Hypothalamus (tissue), 51 donors: ENCODE results near the gene COMMD3.

Source experiments
- DNase-seq, 51 donors: peaks; one replicate each; lab custom pipeline; 2025; lab: John Stamatoyannopoulos, UW

Gene COMMD3

GRCh38 chr10:22319547-22319979 lies 3.4 kb downstream of the COMMD3 start:
- DNase-seq: no peak

- DNase-seq: peak in 3 of 51 donors; percentile 5 to 53 (median 34)
Observed at GRCh38 chr10:22319980-22320558, 3.9 kb downstream of the COMMD3 start.

GRCh38 chr10:22320591-22321155 lies 4.5 kb downstream of the COMMD3 start, which contains the start of gene BMI1:
Gene BMI1 (plus strand): TSS chr10:22321099. CDS start chr10:22326450, 5,351 bp downstream.
- DNase-seq: peak in 50 of 51 donors; percentile 44 to 93 (median 76)

GRCh38 chr10:22321156-22321923 lies 5.2 kb downstream of the COMMD3 start:
- peak in 32 of 51 donors; percentile 49 to 94 (median 70) for DNase-seq

- peak in 18 of 51 donors; percentile 14 to 81 (median 32) for DNase-seq
Observed at GRCh38 chr10:22321924-22322640, 5.9 kb downstream of the COMMD3 start.

- no peak for DNase-seq
Observed at GRCh38 chr10:22322641-22323160, 6.5 kb downstream of the COMMD3 start.

- peak in 2 of 51 donors; percentile 40 to 52 for DNase-seq
Observed at GRCh38 chr10:22323538-22324305, 7.5 kb downstream of the COMMD3 start.

- DNase-seq: peak in 1 of 51 donors; percentile 40
Observed at GRCh38 chr10:22324413-22324812, 8.2 kb downstream of the COMMD3 start.

- DNase-seq: no peak
Observed at GRCh38 chr10:22324893-22325271, 8.7 kb downstream of the COMMD3 start.

- DNase-seq: peak in 30 of 51 donors; percentile 28 to 72 (median 49)
Observed at GRCh38 chr10:22325272-22326144, 9.3 kb downstream of the COMMD3 start.

- no peak for DNase-seq
Observed at GRCh38 chr10:22326145-22326702, 10.0 kb downstream of the COMMD3 start.

- no peak for DNase-seq
Observed at GRCh38 chr10:22329150-22329549, 13.0 kb downstream of the COMMD3 start.

GRCh38 chr10:22332116-22332692 lies 16.0 kb downstream of the COMMD3 start:
- no peak for DNase-seq

GRCh38 chr10:22333167-22333974 lies 17.2 kb downstream of the COMMD3 start:
- DNase-seq: no peak

GRCh38 chr10:22333975-22334282 lies 17.7 kb downstream of the COMMD3 start:
- DNase-seq: no peak

GRCh38 chr10:22334414-22335172 lies 18.4 kb downstream of the COMMD3 start:
- DNase-seq: peak in 3 of 51 donors; percentile 3 to 11 (median 7)
